ENCODE data around the gene SORCS2.

SORCS2 gene

GRCh38 chr4:7342223-7343080 is 150.1 kb downstream of the SORCS2 start:
- TF ChIP-seq CREB1 (IDR thresholded peaks at IDR 0.05; ENCODE audit: low read depth) (no peak), USF1 (IDR thresholded peaks at IDR 0.05) (no peak), ZBTB7A (IDR thresholded peaks at IDR 0.05; ENCODE audit: low read depth) (no peak), CEBPB (IDR thresholded peaks at IDR 0.05) (no peak), TAF1 (IDR thresholded peaks at IDR 0.05; ENCODE audit: low read depth) (no peak), EP300 (IDR thresholded peaks at IDR 0.05; ENCODE audit: borderline replicate concordance) (no peak), EGR1 (IDR thresholded peaks at IDR 0.05) (no peak), TCF12 (IDR thresholded peaks at IDR 0.05; ENCODE audit: low read depth) (no peak), FOXM1 (IDR thresholded peaks at IDR 0.05; ENCODE audit: borderline replicate concordance, low read depth) (no peak), NFIC (IDR thresholded peaks at IDR 0.05) (no peak), YY1 (IDR thresholded peaks at IDR 0.05; ENCODE audit: low read depth) (no peak), RAD21 (IDR thresholded peaks at IDR 0.05; ENCODE audit: low read depth) (no peak), TEAD4 (IDR thresholded peaks at IDR 0.05) (no peak)
- TF ChIP-seq, protein P1, sequence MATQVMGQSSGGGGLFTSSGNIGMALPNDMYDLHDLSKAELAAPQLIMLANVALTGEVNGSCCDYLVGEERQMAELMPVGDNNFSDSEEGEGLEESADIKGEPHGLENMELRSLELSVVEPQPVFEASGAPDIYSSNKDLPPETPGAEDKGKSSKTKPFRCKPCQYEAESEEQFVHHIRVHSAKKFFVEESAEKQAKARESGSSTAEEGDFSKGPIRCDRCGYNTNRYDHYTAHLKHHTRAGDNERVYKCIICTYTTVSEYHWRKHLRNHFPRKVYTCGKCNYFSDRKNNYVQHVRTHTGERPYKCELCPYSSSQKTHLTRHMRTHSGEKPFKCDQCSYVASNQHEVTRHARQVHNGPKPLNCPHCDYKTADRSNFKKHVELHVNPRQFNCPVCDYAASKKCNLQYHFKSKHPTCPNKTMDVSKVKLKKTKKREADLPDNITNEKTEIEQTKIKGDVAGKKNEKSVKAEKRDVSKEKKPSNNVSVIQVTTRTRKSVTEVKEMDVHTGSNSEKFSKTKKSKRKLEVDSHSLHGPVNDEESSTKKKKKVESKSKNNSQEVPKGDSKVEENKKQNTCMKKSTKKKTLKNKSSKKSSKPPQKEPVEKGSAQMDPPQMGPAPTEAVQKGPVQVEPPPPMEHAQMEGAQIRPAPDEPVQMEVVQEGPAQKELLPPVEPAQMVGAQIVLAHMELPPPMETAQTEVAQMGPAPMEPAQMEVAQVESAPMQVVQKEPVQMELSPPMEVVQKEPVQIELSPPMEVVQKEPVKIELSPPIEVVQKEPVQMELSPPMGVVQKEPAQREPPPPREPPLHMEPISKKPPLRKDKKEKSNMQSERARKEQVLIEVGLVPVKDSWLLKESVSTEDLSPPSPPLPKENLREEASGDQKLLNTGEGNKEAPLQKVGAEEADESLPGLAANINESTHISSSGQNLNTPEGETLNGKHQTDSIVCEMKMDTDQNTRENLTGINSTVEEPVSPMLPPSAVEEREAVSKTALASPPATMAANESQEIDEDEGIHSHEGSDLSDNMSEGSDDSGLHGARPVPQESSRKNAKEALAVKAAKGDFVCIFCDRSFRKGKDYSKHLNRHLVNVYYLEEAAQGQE (IDR thresholded peaks at IDR 0.05; ENCODE audit: low read depth) = no peak
- TF ChIP-seq, protein P2, sequence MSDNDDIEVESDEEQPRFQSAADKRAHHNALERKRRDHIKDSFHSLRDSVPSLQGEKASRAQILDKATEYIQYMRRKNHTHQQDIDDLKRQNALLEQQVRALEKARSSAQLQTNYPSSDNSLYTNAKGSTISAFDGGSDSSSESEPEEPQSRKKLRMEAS (IDR thresholded peaks at IDR 0.05) = no peak

DNA sequence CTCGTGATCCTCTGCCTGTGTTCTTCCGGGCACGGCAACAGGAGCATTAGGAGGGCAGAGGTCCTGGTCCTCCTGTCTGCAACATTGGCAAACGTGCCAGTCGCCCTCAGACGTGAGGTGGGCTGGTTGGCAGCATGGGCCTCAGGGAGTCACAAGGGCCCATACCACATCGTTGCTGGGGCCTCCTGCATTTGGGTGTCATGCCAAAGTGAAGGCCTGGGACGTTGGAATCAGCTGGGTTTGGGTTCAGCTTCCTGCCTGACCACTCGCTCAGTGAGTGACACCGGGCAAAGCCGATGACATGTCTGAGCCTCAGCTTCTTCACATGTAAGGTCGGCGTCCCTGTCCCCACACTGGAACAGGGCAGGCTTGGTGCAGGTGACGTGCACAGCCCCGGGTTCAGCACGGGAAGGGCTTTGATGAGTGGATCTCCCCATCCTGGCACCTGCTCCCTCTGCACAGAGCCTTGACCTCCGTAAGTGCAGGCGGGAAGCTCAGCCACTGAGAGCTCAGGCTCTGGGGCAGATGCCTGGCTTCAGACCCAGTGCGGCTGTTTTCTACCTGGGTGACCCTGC is 150.8 kb downstream of the SORCS2 start:
- TF ChIP-seq ZBTB7A (IDR thresholded peaks at IDR 0.05; ENCODE audit: low read depth) (no peak), CREB1 (IDR thresholded peaks at IDR 0.05; ENCODE audit: low read depth) (no peak), TEAD4 (IDR thresholded peaks at IDR 0.05) (no peak), CEBPB (IDR thresholded peaks at IDR 0.05) (no peak)
- TF ChIP-seq, protein P2 (IDR thresholded peaks at IDR 0.05) = no peak

DNA sequence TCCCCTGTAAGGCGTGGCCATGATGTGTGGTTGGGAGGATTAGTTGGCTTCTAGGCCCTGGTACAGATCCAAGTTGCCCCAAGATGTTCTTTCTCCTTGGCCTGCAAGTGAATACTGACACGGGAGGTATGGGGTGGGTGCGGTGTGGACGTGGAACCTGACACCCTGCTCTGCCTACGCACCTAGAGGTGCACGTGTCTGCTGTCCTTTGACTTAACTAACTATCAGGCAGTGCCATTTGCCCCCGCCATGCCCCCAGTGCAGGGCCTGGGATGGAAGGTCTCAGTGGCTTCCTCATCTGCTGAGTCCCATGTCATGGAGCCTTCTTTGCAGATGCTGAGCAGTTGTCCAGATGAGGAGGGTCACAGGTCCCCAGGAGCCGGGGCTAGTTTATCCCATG is 151.6 kb downstream of the SORCS2 start:
- TF ChIP-seq, protein P2 (IDR thresholded peaks at IDR 0.05) = no peak
- no peak for TF ChIP-seq ZBTB7A (IDR thresholded peaks at IDR 0.05; ENCODE audit: low read depth)
- TF ChIP-seq, protein P1 (IDR thresholded peaks at IDR 0.05; ENCODE audit: low read depth) = no peak
- no peak for TF ChIP-seq EP300 (IDR thresholded peaks at IDR 0.05; ENCODE audit: borderline replicate concordance)
- no peak for TF ChIP-seq TCF12 (IDR thresholded peaks at IDR 0.05; ENCODE audit: low read depth)
- TF ChIP-seq FOXM1 (IDR thresholded peaks at IDR 0.05; ENCODE audit: borderline replicate concordance, low read depth) = no peak
- no peak for TF ChIP-seq YY1 (IDR thresholded peaks at IDR 0.05; ENCODE audit: low read depth)
- no peak for TF ChIP-seq NFIC (IDR thresholded peaks at IDR 0.05)
- TF ChIP-seq TAF1 (IDR thresholded peaks at IDR 0.05; ENCODE audit: low read depth) = no peak
- no peak for TF ChIP-seq CEBPB (IDR thresholded peaks at IDR 0.05)

GRCh38 chr4:7344636-7345155 is 152.4 kb downstream of the SORCS2 start:
- TF ChIP-seq TAF1 (IDR thresholded peaks at IDR 0.05; ENCODE audit: low read depth) = no peak
- no peak for TF ChIP-seq NFIC (IDR thresholded peaks at IDR 0.05)
- no peak for TF ChIP-seq USF1 (IDR thresholded peaks at IDR 0.05)
- TF ChIP-seq RAD21 (IDR thresholded peaks at IDR 0.05; ENCODE audit: low read depth) = no peak
- TF ChIP-seq, protein P2 (IDR thresholded peaks at IDR 0.05) = no peak
- TF ChIP-seq CREB1 (IDR thresholded peaks at IDR 0.05; ENCODE audit: low read depth) = no peak
- no peak for TF ChIP-seq TCF12 (IDR thresholded peaks at IDR 0.05; ENCODE audit: low read depth)
- no peak for TF ChIP-seq FOXM1 (IDR thresholded peaks at IDR 0.05; ENCODE audit: borderline replicate concordance, low read depth)

DNA sequence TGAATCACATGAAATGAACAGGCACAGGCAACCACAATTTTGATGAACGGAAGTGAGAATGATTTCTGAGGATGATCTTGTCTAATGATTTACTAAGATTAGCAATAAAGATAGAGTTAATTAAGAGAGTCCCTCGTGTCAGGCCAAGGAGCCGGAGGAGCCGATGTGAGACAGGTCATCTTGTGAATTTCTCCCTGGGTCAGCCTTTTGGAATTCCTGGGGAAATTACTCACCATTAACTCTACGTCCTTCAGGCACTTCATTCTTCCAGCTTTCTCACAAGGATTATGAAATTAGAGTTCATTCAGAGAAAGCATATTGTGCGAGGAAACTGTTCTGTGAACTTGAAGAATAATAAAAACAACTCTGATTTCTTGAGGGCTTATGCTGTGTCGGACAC is 155.6 kb downstream of the SORCS2 start:
- TF ChIP-seq TEAD4 (IDR thresholded peaks at IDR 0.05) = no peak
- TF ChIP-seq RAD21 (IDR thresholded peaks at IDR 0.05; ENCODE audit: low read depth) = no peak
- no peak for TF ChIP-seq CEBPB (IDR thresholded peaks at IDR 0.05)
- TF ChIP-seq TCF12 (IDR thresholded peaks at IDR 0.05; ENCODE audit: low read depth) = no peak
- no peak for TF ChIP-seq EP300 (IDR thresholded peaks at IDR 0.05; ENCODE audit: borderline replicate concordance)
- TF ChIP-seq, protein P2 (IDR thresholded peaks at IDR 0.05) = no peak
- TF ChIP-seq NFIC (IDR thresholded peaks at IDR 0.05) = no peak
- no peak for TF ChIP-seq FOXM1 (IDR thresholded peaks at IDR 0.05; ENCODE audit: borderline replicate concordance, low read depth)

All from Ishikawa (cell line).